ENCODE measurements around the gene SPATA19.

SPATA19 gene

GRCh38 chr11:133815636-133816035, 29.7 kb downstream of the SPATA19 start:
- DNase-seq, result no peak

- DNase-seq, result no peak
These were observed 30.7 kb downstream of the SPATA19 start for GRCh38 chr11:133814588-133815100.

DNA sequence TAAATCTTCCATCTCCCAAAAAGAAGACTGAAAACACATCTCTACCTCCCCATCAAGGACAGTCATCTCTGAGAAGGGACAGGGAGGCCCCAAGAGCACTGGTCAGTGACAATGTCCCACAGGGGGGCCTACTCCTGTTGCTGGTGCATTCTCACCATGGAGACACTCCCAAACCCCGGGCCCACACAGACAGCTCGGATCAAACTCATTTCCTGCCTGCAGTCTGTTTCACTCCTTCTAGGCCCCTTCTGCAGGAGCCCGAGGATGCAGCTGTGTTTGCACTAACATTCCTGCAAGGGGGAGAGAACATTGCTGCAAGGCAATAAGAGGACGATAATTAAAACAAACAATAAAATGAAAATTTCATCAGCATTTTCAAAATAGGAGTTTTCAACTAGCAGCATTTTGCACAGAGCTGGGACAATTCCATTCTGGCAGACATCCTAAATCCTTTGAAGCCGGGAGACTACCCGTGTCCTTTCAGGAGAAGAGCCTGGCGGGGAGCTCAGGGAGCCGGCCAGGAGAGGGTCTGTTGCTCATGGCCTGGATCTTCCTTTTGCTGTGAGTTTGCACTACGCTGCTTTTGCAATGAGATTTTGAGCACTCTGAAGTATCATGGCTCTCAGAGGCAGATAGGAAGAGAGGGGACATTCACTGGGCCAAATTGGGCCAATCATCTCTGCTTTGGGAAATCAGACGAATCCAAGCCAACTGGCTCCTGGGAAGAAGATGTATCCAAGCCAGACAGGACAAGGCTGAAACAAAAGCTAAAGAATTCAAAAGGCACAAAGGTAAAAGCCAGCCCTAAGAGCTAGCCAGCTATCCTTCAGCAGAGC, 33.2 kb downstream of the SPATA19 start:
- DNase-seq, result no peak

- DNase-seq, result no peak
These were observed 34.5 kb downstream of the SPATA19 start for GRCh38 chr11:133810766-133811165.

DNA sequence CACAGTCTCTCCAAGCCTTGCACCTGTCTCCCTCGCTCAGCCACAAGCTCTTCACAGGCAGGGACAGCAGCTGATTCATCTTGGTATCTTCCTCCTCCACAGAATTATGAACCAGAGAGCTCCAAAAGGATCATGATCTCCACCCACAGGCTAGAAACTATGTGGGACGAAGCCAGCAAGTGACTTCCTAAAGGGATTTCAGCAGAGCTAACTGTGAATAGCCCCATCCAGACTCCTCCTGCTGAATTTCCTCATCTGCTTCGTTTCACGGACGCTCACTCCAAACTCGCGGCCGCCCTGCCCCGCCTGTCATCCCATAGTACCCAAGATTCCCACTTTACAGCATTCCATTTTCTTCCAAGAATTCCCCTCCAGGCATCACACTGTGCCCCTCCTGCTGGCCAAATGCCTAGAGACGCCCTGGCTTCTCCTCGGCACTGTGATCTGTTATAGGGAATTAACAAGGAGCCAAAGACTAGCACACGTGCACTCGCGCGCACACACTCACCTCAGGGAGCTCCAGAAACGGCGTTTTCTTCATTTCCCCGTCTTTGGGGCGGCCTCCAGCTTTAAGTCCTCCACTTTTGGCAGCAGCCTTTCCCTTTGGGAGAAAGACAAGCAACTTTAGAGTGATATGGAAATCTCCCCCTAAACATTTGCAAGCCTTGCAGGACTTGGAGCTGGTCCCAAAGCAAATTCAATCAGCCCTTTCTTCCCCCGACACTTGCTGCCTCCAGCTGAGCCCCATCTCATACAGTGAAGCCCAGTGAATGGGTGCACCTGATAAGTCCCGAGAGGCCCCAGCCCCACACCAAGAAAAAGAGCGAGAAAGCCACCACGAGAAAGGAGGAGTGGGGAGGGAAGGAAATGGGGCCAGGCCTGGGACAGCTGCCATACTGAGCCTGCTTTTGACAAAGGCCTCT, 35.5 kb downstream of the SPATA19 start:
- no peak for DNase-seq

DNA sequence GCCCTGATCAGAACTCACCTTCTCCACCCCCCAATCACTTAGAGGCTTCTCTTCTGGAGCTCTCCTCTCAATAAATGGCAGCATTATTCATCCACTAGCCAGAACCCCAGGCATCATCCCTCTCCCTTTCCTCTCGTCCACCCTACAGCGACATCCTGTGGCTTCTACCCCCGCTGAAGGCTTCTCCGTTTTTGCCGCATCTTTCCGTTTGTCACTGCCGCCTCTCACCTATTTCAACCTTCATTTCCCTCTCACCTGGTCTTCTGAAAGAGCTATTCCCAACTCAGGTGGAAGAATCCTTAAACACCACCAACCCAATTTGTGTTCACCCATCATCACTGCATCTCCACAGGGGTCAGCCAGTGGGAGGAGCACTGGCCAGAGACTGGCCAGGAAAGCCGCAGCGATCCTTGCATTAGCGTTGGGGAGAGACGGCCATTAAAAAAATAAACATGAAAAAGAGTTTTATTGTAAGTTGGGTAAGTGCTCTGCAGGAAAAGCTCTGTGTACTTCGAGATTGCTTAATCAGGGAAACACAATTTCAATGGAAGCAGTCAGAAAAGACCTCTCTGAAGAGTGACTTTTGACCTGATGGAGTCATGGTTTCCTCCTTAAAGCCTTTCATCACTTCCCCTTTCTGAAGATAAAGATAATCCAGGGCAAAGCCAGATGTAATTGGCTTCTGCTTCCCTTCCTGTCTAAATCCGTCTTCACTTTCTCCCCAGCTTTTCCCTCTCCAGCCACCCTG, 36.7 kb downstream of the SPATA19 start:
- DNase-seq, result no peak

- no peak for DNase-seq
These were observed 42.3 kb downstream of the SPATA19 start for GRCh38 chr11:133803026-133803425.

DNA sequence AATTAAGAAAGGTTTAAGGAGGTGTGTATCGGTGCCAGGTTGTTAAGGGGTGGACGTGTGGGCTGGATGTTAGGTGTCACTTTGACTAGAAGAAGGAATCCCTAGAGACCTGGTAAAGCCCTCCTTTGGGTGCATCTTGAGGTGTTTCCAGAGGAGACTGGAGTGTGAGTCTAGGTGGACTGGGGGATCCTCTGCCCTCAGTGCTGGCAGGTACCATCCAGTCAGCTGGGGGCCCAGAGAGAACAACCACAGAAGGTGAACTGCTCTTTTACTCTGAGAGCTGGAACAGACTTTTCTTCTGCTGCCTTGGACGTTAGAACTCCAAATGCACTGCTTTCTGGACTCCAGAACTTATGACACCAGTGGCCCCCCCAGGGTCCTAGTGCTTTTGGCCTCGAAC, 44.0 kb downstream of the SPATA19 start:
- DNase-seq, result no peak

DNA sequence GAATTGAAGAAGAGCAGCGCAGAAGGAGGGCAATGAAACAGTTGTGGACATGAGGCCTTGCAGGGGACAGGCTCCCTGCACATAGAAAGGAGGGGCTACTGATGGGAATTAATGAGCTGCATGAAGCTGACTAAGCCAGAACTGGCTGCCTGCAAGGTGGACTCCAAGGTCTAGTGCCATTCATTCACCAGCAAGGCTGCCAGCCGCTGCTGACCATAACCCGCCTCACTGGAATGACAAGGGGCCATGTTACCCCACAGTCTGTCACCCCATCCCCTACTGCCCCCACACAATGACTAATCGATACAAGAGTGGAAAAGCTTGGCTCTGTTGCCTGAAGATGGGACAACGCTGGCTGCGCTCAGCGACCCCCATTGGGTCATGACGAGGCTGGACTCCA, 44.6 kb downstream of the SPATA19 start:
- no peak for DNase-seq

GRCh38 chr11:133797554-133797953, 47.8 kb downstream of the SPATA19 start:
- DNase-seq, result no peak

DNA sequence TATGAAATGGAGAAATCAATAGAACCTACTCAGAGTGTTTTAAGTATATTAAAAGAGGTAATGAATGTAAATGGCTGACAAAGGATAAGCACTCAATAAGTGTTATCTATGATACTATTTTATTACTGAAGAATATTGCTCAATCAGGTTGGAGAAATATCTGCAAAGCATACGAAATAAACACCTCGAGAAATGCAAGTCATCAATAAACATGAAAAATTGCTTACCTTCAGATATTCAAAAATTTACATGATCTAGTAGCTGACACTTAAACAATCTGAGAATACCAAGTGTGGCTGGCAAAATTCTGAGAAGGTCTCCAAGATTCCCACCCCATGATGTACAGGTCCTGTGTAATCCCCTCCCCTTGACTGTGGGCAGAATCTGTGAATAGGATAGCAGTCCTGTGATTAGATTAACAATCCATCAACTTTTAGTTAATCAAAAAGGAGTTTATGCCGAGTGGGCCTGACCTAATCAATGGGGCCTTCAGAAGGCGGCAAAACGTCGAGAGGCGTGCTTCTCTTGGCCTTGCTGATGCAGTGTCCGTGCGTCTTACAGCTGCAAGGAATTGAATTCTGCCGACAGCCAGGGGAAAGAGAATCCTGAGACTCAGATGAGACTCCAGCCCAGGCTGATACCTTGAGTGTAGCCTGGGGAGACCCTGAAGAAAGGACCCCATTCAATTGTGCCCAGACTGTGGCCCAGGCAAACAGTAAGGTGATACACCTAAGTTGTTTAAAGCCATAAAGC, 49.1 kb downstream of the SPATA19 start:
- DNase-seq, result no peak

DNA sequence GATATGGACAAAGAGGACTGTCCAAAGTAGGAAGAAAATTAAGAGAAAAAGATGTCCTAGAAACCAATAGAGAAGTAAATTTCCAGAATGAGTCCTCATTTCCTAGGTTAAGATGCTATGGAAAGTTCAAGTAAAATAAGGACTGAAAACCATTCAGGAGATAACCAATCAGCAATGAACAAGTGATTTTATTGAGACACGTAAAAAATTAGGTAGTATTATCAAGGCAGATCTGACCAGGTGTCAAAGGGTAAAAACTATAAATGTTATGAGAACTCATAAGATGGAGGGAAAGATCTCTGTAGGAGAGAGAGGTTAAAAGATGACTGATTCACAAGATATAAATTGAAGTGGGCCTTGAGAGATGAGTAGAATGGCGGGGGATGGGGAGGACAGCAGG, 50.2 kb downstream of the SPATA19 start:
- no peak for DNase-seq

DNA sequence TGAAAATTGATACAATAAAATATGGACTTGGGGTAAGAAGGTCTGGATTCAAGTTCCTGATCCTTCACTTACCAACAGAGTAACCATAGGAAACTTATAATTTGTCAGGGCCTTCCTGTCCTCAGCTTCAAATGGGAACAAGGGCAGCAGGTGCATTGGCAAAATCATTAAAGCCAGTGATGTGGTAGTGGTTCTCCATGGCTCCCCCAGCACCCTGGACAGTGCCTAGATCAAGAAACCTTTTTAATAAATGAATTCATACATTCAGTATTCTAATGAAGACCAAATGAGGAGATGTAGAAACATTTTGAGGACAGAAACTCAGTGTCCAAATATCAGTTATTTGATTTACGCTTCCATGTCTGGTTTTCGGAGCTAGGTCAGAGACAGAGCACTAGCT, 51.1 kb downstream of the SPATA19 start:
- no peak for DNase-seq

DNA sequence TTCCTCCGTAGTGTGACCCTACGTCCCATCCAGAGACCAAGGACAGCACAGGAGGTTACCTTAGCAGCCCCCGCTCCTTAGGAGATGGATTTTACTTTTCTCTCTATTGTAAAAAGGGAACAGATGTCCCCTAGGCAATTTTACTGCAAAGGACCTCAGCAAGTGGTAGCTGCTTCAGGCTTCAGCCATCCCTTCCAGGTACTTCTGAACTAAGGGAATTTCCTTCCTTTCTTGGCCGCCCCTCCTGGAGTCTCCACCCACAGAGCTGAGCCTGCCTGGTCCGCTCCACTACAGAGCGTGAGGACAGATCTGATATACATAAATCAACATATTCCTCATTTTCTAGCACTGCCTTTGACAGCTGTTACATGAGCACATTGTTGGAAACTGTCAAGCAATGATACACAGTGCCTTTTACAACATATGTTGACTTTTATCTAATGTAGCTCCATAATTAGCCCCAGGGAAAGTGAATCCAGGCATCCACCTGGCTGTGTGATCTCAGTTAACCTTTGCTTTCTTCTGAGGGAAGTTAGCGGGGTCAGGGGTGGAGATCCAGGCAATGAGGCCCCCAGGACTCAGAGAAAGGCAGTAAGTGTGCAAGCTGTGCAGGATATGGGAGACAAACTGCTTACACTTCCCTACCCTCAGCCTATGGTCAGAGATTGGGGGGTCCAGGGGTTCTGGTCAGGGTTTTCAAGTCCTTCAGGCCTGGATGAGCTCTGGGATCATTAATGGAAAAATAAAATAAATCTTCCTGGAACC, 51.9 kb downstream of the SPATA19 start:
- DNase-seq, result no peak

- no peak for DNase-seq
These were observed 54.3 kb downstream of the SPATA19 start for GRCh38 chr11:133790995-133791394.
